NT2/D1 (cell line): ENCODE measurements around the gene DMPK.

ENCODE experiments used
- SUZ12 ChIP-seq: IDR thresholded peaks from 2 replicates; pipeline ENCODE4 v1.6.1; 2011; ENCODE audit not compliant: insufficient read length, insufficient read depth; ENCODE audit errors: extremely low read depth
- YY1 ChIP-seq: IDR thresholded peaks from 2 replicates; pipeline ENCODE4 v1.6.1; 2011; ENCODE audit not compliant: insufficient read length, insufficient read depth
- ZNF274 ChIP-seq: IDR thresholded peaks from 2 replicates; pipeline ENCODE4 v1.6.1; 2011; ENCODE audit warnings: mild to moderate bottlenecking, low read depth, low read length

- TF ChIP-seq SUZ12 (no peak), YY1 (no peak), ZNF274 (no peak)
Observed at GRCh38 chr19:45757695-45758094, 24.6 kb downstream of the DMPK start.
